CD4-positive, alpha-beta T cell treated with Interleukin-15 for 4 hours (primary cell): ENCODE results near the gene SLC26A8.
"Not testable (repeated sequence)": the region's sequence is repeated elsewhere in the genome, so short reads cannot be mapped to it uniquely, and the experiment has no call there.

Experiments
- DNase-seq: peaks from one replicate; pipeline ENCODE4 v3.0.0-alpha.2; 2020; ENCODE audit warnings: low spot score

The SLC26A8 gene

DNA sequence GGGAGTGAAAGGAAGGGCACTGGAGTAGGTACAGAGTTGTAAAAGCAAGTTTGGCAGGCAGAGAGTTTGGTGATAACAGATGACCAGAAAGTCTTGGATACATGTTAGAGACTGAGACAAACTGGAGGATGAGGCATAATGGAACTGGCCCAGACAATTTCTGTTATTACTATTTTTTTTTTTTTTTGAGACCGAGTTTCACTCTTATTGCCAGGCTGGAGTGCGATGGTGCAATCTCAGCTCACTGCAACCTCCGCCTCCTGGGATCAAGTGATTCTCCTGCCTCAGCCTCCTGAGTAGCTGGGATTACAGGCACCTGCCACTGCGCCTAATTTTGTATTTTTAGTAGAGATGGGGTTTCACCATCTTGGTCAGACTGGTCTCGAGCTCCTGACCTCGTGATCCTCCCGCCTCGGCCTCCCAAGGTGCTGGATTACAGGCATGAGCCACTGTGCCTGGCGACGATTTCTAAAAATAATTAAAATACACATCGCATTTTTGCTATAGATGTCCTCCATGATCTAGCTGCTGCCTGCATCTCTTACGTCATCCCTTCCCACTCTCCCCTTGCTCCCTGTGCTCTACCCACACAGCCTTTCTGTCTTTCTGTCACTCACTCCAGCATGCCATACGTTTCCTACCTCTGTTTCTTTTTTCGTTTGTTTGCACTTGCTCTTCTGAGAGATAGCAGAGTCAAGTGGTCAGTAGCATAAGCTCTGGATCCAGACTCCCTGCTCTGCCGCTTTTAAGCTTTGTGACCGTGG is 26.7 kb upstream of the SLC26A8 start:
- DNase-seq, result no peak

DNA sequence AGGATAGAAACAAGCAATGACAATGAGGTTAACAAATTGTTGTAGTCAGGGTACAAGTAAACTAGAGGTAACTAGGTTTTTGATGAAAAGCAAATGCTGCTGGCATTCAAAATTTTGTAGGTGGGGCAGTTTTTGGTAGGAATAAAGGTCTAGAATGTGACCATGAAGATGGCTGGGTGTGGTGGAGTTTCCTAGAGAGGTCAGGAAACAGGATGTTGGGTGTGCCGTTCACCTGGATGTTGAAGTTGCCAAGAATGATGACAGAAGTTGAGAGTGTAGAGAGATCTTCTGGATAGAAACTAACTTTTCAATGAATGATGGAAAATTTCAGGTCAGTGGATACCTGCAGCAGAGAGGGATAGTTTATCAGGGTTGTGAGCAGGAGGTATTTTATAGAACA is 25.9 kb upstream of the SLC26A8 start:
- DNase-seq, result no peak

DNA sequence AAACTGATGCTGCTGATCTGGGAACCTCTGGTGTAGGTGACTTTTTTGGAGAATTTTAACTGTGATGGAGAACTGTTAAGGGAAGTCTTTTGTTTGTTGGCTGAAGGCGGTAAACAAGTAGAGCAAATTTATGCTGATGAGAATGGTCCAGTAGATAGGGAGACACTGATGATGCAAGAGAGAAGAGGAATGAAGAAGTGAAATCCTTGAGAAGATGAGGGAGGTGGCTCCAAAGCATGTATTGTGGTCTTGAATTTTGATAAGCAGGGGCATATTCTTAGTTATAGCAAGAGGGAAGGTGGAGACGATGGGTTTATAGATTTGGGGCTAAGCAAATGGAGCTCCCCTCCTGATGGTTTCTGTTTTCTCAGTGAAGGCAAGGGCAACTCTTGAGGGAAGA is 25.1 kb upstream of the SLC26A8 start:
- DNase-seq, result no peak

DNA sequence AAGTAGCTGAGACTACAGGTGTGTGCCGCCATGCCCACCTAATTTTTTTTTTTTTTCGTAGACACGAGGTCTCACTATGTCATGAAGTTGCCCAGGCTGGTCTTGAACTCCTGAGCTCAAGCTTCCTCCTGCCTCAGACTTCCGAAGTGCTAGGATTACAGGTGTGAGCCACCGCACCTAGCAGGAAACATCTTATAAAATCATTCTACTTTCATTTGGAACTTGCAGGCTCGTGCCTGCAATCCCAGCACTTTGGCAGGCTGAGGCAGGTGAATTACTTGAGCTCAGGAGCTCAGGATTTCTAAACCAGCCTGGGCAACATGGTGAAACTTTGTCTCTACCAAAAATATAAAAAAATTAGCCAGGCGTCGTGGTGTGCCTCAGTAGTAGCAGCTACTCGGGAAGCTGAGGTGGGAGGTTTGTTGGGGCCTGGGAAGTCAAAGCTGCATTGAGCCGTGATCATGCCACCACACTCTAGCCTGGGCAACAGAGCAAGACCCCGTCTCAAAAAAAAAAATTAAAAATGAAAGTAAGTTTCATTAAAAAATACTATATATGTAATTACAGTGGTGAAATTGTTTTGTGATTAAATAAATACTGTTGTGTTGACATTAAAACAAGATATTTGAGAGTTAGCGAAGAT is 18.3 kb upstream of the SLC26A8 start:
- DNase-seq, result no peak

DNA sequence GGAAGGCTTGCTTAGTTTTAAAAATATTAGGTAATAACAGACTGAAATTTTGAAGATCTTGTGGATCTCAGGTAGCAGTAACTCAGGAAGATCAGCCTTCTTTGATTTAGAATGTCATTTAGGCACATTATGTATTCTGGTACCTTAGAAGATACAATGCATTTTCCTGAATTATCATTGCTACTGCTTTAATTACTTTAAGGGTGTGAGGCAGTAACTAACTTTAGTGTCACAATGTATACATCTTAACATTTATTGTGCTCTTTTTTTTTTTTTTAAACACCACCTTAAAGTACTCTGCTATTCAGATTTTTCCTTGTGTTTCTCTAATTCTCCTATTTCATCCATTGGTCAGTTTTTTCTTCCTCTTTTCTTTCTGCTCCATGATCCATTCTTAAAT is 16.5 kb upstream of the SLC26A8 start:
- DNase-seq, result no peak

DNA sequence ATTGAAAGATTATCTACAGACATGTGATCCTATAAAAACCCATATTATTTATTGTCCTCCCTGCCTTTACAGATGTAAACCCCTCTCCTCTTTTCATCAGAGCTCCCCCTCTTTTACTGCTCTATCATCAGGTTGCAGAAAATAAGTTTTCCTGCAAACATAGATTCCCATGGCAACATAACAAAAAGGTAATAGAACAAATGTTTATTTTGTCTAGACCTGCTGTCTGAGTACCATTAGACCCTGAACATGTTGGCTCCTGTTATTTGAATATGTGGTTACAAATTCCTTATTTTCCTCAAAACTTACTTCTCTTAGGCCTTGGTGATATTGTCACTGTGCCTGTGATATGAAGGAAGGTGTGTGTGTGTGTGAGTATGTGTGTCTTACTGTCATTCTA is 14.7 kb upstream of the SLC26A8 start:
- DNase-seq, result no peak

DNA sequence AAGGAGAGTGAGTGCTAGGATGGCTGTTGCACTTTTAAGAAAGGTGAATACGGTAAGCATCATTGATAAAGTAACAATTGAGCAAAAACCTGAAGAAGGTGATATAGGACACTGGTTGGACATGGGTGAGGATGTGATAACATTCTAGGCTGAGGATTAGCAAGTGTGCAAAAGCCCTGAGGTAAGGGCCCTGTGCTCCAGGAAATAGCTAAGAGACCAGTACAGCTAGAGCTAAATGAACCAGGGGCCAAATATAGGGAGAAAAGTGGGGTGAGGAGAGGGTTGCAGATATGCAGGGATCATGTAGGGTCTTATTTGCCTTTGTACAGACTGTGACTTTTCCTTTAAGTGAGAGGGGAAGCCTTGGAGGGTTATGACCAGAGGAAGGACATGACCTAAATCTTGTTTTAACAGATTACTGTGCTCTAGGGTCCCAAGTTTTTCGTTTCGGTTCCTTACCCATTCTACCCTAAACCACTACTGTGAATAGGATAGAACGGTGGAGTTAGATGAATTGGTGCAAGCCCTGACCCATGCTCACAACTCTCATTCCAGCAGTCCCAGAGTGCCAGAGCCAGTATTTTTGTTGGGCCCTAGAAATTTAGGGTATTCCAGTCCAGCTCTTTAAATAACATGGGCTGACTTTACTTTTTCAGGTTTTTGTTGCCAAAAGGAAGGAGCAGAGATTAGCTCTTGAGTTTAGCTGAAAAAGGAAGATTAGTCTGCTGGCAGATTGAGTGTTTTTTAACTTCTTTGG is 13.9 kb upstream of the SLC26A8 start:
- DNase-seq, result no peak

DNA sequence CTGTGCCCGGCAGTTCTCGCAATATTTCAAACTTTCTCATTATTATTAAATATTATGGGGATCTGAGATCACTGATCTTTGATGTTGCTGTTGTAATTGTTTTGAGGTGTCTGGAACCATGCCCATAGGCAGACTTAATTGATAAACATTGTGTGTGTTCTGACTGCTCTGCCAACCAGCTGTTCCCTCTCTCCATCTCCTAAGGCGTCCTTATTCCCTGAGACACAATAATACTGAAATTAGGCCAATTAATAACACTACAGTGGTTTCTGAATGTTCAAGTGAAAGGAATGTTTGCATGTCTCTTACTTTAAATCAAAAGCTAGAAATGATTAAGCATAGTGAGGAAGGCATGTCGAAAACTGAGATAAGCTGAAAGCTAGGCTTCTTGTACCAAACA is 10.8 kb upstream of the SLC26A8 start:
- no peak for DNase-seq

DNA sequence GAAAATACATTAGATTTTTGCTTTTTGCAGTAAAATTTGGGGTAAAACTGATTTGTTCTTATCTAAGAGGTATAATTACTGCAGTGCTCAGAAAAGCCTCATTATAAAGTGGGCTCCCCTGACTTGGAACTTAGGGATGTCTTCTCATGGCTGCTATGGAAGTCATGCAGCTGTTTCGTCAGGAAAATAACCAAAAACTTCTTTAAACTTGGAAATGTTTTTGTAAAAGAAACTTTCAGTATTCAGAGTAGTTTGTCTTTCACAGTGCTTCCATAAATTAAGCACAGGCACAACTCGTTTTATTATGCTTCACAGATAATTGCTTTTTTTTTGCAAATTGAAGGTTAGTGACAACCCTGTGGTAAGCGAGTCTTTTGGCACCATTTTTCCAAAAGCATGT is 10.0 kb upstream of the SLC26A8 start:
- no peak for DNase-seq

DNA sequence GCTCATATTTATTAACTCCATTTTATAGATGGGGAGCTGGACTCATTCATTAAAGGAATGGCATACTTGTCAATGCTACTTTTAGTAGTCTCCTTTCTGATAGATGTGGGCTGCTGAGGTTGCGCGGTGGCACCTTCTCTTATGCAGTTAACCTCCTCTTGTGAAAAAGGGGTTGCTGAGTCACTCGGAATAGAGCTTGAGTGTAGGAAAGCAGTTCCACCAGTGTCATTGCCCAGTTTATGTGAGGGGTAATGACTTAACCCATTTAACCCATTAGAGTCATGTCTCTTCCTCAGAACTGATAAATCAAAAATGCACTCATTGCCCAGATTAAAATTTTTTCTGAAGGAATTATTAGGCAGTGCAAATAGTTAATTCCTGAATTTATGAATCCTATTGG is 9.5 kb upstream of the SLC26A8 start:
- peak; percentile 33 for DNase-seq

DNA sequence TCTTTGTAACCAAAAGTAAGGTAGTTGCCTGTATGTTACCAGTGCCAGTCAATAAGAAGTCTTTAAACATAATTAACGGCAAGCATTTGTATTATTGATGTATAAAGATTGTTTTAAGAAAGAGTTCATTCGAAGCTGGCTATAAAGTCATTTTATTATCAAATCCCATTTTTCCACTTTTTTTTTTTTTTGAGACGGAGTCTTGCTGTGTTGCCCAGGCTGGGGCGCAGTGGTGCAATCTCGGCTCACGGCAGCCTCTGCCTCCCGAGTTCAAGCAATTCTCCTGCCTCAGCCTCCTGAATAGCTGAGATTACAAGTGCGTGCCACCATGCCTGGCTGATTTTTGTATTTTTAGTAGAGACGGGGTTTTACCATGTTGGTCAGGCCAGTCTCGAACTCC is 8.7 kb upstream of the SLC26A8 start:
- DNase-seq, result not testable (repeated sequence)

DNA sequence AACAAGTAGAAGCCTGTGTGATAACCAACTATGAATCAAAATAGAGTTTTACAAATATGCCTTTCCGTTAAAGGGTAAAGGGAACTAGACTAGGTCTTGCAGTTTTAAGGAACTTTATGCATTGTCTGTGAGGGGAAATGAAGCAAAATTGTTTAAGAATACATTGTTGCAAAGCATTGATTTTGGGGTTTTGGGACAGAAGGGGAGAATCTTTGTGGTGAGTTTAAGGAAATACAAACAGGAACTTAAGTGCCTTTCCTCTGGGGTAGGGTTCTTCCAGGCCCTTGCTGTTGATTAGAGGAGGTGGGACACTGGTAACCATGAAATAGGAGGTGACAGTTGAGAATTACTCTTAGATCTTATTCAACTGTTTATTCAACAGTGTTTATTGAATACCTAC is 7.8 kb upstream of the SLC26A8 start:
- no peak for DNase-seq

DNA sequence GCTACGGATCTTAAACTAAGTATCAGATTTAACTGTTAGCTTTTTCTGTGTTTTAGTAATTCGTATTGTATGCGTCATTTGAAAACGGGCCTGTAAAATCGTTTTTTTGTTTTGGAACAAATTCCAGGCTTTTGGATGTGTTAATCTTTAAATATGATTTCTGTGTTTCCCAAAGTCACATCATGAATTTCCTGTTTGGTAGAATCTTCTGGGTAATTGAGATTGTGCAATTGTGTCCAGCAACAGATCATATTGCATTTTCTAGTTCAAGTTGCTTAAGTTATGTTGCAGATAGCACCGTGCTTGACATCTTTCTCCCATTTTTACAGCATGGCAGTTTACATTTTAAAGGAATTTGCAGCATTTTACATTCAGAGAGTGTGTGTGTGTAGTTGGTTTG is 5.0 kb upstream of the SLC26A8 start:
- DNase-seq, result no peak

DNA sequence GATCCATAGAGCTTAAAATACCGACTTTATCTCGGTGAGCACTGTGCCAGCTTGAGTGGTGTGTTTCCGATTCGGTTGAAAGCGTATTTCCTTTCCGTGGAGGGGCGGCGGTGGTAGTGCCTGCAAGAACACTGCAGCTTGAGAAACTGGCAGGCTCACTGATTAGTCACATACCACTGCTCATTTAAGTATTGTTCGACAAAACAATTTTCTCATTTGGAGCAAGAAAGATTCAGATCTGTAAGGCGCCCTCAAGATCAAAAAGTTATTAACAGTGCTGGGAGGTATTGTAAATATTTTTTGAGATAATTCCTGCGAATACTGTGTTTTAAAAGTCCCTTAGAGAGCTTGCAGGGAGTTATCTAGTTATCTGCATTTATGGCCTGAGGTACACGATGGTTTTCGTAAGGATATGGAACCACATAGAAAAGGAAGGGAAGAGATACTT is 4.5 kb upstream of the SLC26A8 start:
- peak; percentile 83 for DNase-seq

DNA sequence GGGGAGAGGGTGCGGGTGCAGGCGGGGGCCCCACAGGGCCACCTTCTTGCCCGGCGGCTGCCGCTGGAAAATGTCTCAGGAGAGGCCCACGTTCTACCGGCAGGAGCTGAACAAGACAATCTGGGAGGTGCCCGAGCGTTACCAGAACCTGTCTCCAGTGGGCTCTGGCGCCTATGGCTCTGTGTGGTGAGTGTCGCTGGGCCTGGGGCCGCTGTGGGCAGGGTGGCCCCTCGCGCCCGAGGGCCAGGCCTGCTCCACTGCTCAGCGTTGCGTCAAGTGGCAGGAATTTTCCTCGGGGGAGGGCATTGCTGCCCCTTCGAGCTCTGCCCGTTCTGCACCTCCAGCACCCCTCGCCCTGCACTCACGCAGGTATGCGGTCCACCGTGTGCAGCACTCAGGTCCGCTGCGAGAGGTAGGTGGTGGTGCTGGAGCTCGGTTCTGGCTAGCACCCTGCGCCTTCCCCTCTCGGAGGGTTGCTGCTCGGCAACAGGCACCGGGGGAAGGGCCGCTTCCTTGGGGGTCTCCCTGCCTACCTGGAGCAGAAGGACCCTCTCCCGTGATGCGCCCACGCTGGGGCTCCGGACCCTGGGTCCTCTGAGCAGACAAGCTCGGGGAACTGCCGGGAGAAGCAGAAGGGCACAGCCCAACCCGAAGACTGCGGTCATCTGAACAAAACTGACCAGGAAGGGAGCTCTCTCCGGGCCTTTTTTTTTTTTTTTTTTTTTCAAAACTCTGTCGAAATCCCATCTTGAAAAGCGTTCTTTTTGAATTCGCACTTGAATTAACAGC is 3.8 kb upstream of the SLC26A8 start:
- DNase-seq, result peak; percentile 23

DNA sequence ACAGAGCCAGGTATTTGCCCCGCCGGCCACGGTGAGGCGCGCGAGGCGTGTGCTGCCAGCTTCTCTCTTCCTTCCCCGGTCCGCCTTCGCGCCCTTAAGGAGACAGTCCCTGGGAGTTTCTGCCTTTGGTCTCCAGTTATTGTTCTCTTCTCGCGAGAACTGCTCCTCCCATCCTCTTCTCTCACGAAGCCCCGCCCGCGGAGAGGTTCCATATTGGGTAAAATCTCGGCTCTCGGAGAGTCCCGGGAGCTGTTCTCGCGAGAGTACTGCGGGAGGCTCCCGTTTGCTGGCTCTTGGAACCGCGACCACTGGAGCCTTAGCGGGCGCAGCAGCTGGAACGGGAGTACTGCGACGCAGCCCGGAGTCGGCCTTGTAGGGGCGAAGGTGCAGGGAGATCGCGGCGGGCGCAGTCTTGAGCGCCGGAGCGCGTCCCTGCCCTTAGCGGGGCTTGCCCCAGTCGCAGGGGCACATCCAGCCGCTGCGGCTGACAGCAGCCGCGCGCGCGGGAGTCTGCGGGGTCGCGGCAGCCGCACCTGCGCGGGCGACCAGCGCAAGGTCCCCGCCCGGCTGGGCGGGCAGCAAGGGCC is 3.2 kb upstream of the SLC26A8 start, which contains the start of gene MAPK14:
TSS of gene MAPK14 (plus strand) at position 308 of the 587 bp plus-strand sequence. CDS start 350 bp downstream, outside the sequence.
- peak; percentile 100 for DNase-seq

DNA sequence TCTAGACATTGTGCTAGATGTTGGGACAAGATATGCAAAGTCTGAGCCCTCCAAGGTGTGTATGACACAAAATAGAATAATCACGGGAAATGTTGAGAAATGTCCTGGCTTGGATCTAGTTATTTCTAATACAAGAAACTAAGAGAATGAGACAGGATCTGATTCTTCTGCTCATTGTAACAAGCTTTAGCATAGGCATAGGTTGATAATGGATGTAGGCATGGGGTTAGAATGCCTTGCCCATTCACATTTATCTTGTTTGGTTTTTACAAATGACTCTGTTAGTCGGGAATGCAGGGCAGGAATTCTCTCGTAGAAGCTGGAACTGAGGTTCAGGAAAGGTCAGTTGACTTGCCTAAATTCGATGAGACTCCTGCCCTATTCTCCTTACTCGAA is 1.5 kb upstream of the SLC26A8 start:
- no peak for DNase-seq

DNA sequence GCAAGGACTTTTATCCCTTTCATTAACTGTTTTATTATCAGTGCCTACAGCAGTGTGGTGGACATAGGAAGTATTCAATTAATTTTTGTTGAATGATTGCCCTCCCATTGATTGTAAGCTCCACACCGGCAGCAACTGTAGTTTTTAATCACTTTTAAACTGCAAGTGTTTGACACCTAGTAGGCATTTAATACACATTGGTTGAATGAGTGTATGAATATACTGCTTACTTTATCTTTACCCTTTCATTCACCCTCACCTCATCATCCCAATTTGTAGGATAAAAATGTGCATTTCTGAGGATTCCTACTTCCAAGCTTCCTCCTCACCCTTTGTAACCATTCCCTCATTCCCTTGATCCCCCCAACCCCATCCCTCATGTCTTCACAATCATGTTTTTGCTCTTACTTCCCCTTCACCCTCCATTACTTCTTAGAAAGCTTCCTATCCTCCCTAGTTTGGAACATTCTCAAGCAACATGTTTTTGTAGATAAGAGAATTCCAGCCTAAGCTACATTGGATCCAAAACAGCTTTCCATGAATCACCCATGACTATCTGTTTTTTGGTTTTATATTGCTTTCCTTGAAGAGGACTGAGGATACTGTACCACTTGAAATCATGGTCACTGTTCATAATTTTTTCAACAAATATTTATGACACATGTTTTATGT is 955 bp upstream of the SLC26A8 start:
- DNase-seq, result no peak

DNA sequence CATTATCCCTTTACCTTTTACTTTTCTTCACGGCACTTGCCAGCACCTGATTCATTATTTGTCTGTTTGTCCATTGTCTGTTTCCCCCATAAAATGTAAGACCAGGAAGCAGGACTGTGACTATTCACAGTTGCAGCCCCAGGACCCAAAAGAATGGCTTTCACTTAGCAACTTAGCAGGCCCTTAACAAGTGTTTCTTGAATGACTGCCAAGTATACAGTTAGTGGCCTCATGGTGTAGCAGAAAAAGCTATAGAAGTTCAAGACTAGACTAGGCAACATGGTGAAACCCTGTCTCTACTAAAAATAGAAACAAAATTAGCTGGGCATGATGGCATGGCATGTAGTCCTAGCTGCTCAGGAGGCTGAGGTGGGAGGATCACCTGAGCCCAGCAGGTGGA is 4.3 kb downstream of the SLC26A8 start:
- DNase-seq, result no peak

DNA sequence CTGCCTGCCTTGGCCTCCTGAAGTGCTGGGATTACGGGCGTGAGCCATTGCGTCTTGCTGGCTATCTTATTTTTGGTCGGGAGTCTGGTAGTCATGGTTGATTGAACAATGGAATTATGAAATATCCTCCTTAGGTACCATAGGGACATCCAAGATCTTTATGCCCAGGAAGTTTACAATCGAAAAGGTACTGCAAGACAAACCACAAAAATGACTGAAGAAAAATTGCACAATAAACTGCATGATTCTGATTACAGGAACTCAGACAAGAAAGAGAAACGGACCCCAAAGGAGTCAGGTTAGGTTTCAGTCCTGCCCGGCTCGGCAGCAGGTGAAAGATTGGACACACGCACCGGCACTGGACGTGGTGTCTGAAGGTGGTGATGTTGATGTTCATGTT is 5.3 kb downstream of the SLC26A8 start:
- no peak for DNase-seq

DNA sequence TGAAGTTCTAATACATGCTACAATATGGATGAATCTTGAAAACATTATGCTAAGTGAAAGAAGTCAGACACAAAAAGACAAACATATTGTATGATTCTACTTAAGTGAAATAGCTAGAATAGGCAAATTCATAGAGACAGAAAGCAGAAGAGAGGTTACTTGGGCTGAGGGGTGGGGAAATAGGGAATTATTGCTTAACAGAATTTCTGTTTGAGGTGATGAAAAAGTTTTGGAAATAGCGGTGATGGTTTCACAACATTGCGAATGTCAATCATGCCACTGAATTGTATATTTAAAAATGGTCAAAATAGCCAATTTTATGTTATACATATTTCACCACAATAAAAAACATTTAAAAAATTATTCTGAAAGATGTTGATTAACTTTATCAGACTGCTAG is 6.1 kb downstream of the SLC26A8 start:
- DNase-seq, result no peak
